ENCODE data around the gene ITIH1.

The ITIH1 gene

GRCh38 chr3:52792961-52793695, 15.7 kb downstream of the ITIH1 start:
- H3K4me3 ChIP-seq (ENCODE audit: low read depth in 1 of 2, low read length in 2 of 2), result no peak overlapping the region
- H3K27ac ChIP-seq (ENCODE audit: low read depth, low read length), result no peak overlapping the region
- no peaks in the 10 kb centered on the region for H3K36me3 ChIP-seq (ENCODE audit: insufficient read depth, low read length)
- H3K9ac ChIP-seq (ENCODE audit: low read length), result no peak overlapping the region
- H3K4me1 ChIP-seq (ENCODE audit: insufficient read depth, low read length), result no peaks in the 10 kb centered on the region
- no peaks in the 10 kb centered on the region for H3K27me3 ChIP-seq (ENCODE audit: control insufficient read depth in 1 of 2, insufficient read depth in 2 of 2, low read length in 2 of 2)
- H3K9me3 ChIP-seq (ENCODE audit: low read length), result no peaks in the 10 kb centered on the region

- H3K4me3 ChIP-seq (ENCODE audit: low read depth in 1 of 2, low read length in 2 of 2), result no peak overlapping the region
- H3K4me1 ChIP-seq (ENCODE audit: insufficient read depth, low read length), result no peaks in the 10 kb centered on the region
- no peaks in the 10 kb centered on the region for H3K9me3 ChIP-seq (ENCODE audit: low read length)
- no peak overlapping the region for H3K27ac ChIP-seq (ENCODE audit: low read depth, low read length)
- no peaks in the 10 kb centered on the region for H3K36me3 ChIP-seq (ENCODE audit: insufficient read depth, low read length)
- no peak overlapping the region for H3K9ac ChIP-seq (ENCODE audit: low read length)
- no peaks in the 10 kb centered on the region for H3K27me3 ChIP-seq (ENCODE audit: control insufficient read depth in 1 of 2, insufficient read depth in 2 of 2, low read length in 2 of 2)
Measured at GRCh38 chr3:52793702-52794611, 16.6 kb downstream of the ITIH1 start.

- Histone ChIP-seq H3K27ac (ENCODE audit: low read depth, low read length) (no peak within 1 kb of the TSS), H3K36me3 (ENCODE audit: insufficient read depth, low read length) (no peaks in the 10 kb centered on the region), H3K4me1 (ENCODE audit: insufficient read depth, low read length) (no peaks in the 10 kb centered on the region), H3K4me3 (ENCODE audit: low read depth in 1 of 2, low read length in 2 of 2) (no peak within 1 kb of the TSS), H3K9me3 (ENCODE audit: low read length) (no peaks in the 10 kb centered on the region), H3K9ac (ENCODE audit: low read length) (no peak within 1 kb of the TSS), H3K27me3 (ENCODE audit: control insufficient read depth in 1 of 2, insufficient read depth in 2 of 2, low read length in 2 of 2) (no peaks in the 10 kb centered on the region)
Measured at GRCh38 chr3:52794612-52795099, 17.3 kb downstream of the ITIH1 start, which contains the start of gene ITIH3. Gene ITIH3, plus strand, starts transcription at chr3:52794796. Its CDS starts 8 bp downstream, at chr3:52794804.

GRCh38 chr3:52795298-52795900, 18.0 kb downstream of the ITIH1 start:
- Histone ChIP-seq H3K9ac (ENCODE audit: low read length) (no peak overlapping the region), H3K27ac (ENCODE audit: low read depth, low read length) (no peak overlapping the region), H3K4me1 (ENCODE audit: insufficient read depth, low read length) (no peaks in the 10 kb centered on the region), H3K4me3 (ENCODE audit: low read depth in 1 of 2, low read length in 2 of 2) (no peak overlapping the region), H3K27me3 (ENCODE audit: control insufficient read depth in 1 of 2, insufficient read depth in 2 of 2, low read length in 2 of 2) (no peaks in the 10 kb centered on the region), H3K36me3 (ENCODE audit: insufficient read depth, low read length) (no peaks in the 10 kb centered on the region), H3K9me3 (ENCODE audit: low read length) (no peaks in the 10 kb centered on the region)

- no peaks in the 10 kb centered on the region for H3K36me3 ChIP-seq (ENCODE audit: insufficient read depth, low read length)
- H3K9ac ChIP-seq (ENCODE audit: low read length), result no peak overlapping the region
- no peaks in the 10 kb centered on the region for H3K4me1 ChIP-seq (ENCODE audit: insufficient read depth, low read length)
- H3K27ac ChIP-seq (ENCODE audit: low read depth, low read length), result no peak overlapping the region
- H3K27me3 ChIP-seq (ENCODE audit: control insufficient read depth in 1 of 2, insufficient read depth in 2 of 2, low read length in 2 of 2), result no peaks in the 10 kb centered on the region
- no peaks in the 10 kb centered on the region for H3K9me3 ChIP-seq (ENCODE audit: low read length)
- H3K4me3 ChIP-seq (ENCODE audit: low read depth in 1 of 2, low read length in 2 of 2), result no peak overlapping the region
Measured at GRCh38 chr3:52796411-52796810, 19.0 kb downstream of the ITIH1 start.

- Histone ChIP-seq H3K36me3 (ENCODE audit: insufficient read depth, low read length) (no peaks in the 10 kb centered on the region), H3K27ac (ENCODE audit: low read depth, low read length) (no peak overlapping the region), H3K4me1 (ENCODE audit: insufficient read depth, low read length) (no peaks in the 10 kb centered on the region), H3K9ac (ENCODE audit: low read length) (no peak overlapping the region), H3K27me3 (ENCODE audit: control insufficient read depth in 1 of 2, insufficient read depth in 2 of 2, low read length in 2 of 2) (no peaks in the 10 kb centered on the region), H3K9me3 (ENCODE audit: low read length) (no peaks in the 10 kb centered on the region), H3K4me3 (ENCODE audit: low read depth in 1 of 2, low read length in 2 of 2) (no peak overlapping the region)
Measured at GRCh38 chr3:52798376-52798977, 21.1 kb downstream of the ITIH1 start.

- Histone ChIP-seq H3K9ac (ENCODE audit: low read length) (no peak overlapping the region), H3K4me1 (ENCODE audit: insufficient read depth, low read length) (no peaks in the 10 kb centered on the region), H3K27me3 (ENCODE audit: control insufficient read depth in 1 of 2, insufficient read depth in 2 of 2, low read length in 2 of 2) (no peaks in the 10 kb centered on the region), H3K4me3 (ENCODE audit: low read depth in 1 of 2, low read length in 2 of 2) (no peak overlapping the region), H3K9me3 (ENCODE audit: low read length) (no peaks in the 10 kb centered on the region), H3K27ac (ENCODE audit: low read depth, low read length) (no peak overlapping the region), H3K36me3 (ENCODE audit: insufficient read depth, low read length) (no peaks in the 10 kb centered on the region)
Measured at GRCh38 chr3:52798978-52799476, 21.6 kb downstream of the ITIH1 start.

- Histone ChIP-seq H3K9ac (ENCODE audit: low read length) (no peak overlapping the region), H3K27me3 (ENCODE audit: control insufficient read depth in 1 of 2, insufficient read depth in 2 of 2, low read length in 2 of 2) (no peaks in the 10 kb centered on the region), H3K9me3 (ENCODE audit: low read length) (no peaks in the 10 kb centered on the region), H3K36me3 (ENCODE audit: insufficient read depth, low read length) (no peaks in the 10 kb centered on the region), H3K27ac (ENCODE audit: low read depth, low read length) (no peak overlapping the region), H3K4me3 (ENCODE audit: low read depth in 1 of 2, low read length in 2 of 2) (no peak overlapping the region), H3K4me1 (ENCODE audit: insufficient read depth, low read length) (no peaks in the 10 kb centered on the region)
Measured at GRCh38 chr3:52800079-52800478, 22.7 kb downstream of the ITIH1 start.

GRCh38 chr3:52801839-52802238, 24.4 kb downstream of the ITIH1 start:
- H3K9me3 ChIP-seq (ENCODE audit: low read length), result no peaks in the 10 kb centered on the region
- H3K27me3 ChIP-seq (ENCODE audit: control insufficient read depth in 1 of 2, insufficient read depth in 2 of 2, low read length in 2 of 2), result peaks cover 0 to 5% of the 10 kb centered on the region in 2 donors
- no peak overlapping the region for H3K4me3 ChIP-seq (ENCODE audit: low read depth in 1 of 2, low read length in 2 of 2)
- no peaks in the 10 kb centered on the region for H3K4me1 ChIP-seq (ENCODE audit: insufficient read depth, low read length)
- no peak overlapping the region for H3K9ac ChIP-seq (ENCODE audit: low read length)
- H3K27ac ChIP-seq (ENCODE audit: low read depth, low read length), result no peak overlapping the region
- no peaks in the 10 kb centered on the region for H3K36me3 ChIP-seq (ENCODE audit: insufficient read depth, low read length)

- no peaks in the 10 kb centered on the region for H3K9me3 ChIP-seq (ENCODE audit: low read length)
- no peak overlapping the region for H3K9ac ChIP-seq (ENCODE audit: low read length)
- no peak overlapping the region for H3K27ac ChIP-seq (ENCODE audit: low read depth, low read length)
- H3K27me3 ChIP-seq (ENCODE audit: control insufficient read depth in 1 of 2, insufficient read depth in 2 of 2, low read length in 2 of 2), result peaks cover 0 to 5% of the 10 kb centered on the region in 2 donors
- H3K4me1 ChIP-seq (ENCODE audit: insufficient read depth, low read length), result no peaks in the 10 kb centered on the region
- H3K36me3 ChIP-seq (ENCODE audit: insufficient read depth, low read length), result no peaks in the 10 kb centered on the region
- H3K4me3 ChIP-seq (ENCODE audit: low read depth in 1 of 2, low read length in 2 of 2), result no peak overlapping the region
Measured at GRCh38 chr3:52805270-52806039, 28.1 kb downstream of the ITIH1 start.

All from muscle layer of colon (tissue), 2 donors.